Left hindlimb (tissue), 1 donor: Measurements from ENCODE around the gene CFAP53.
"Not testable (repeated sequence)": the region's sequence is repeated elsewhere in the genome, so short reads cannot be mapped to it uniquely, and the experiment has no call there.

Source experiments
- DNase-seq: peaks from one replicate; pipeline ENCODE4 v3.0.0-alpha.2; 2018

CFAP53 gene

GRCh38 chr18:50266248-50266704 lies at the start of gene CFAP53:
TSS of gene CFAP53 (minus strand) at chr18:50266495. CDS start at chr18:50266404, 91 bp downstream.
- peak; percentile 95 for DNase-seq

- DNase-seq, result no peak
Measured at GRCh38 chr18:50315100-50315871, 49.0 kb upstream of the CFAP53 start.

GRCh38 chr18:50313873-50314460 lies 47.7 kb upstream of the CFAP53 start:
- no peak for DNase-seq

GRCh38 chr18:50313031-50313607 lies 46.8 kb upstream of the CFAP53 start:
- DNase-seq, result no peak

- DNase-seq, result no peak
Measured at GRCh38 chr18:50312296-50313030, 46.2 kb upstream of the CFAP53 start.

GRCh38 chr18:50311650-50312049 lies 45.4 kb upstream of the CFAP53 start:
- DNase-seq, result no peak

GRCh38 chr18:50310080-50310479 lies 43.8 kb upstream of the CFAP53 start:
- no peak for DNase-seq

- DNase-seq, result not testable (repeated sequence)
Measured at GRCh38 chr18:50308851-50309250, 42.6 kb upstream of the CFAP53 start.

- DNase-seq, result peak; percentile 85
Measured at GRCh38 chr18:50307738-50308470, 41.6 kb upstream of the CFAP53 start.

GRCh38 chr18:50307400-50307737 lies 41.1 kb upstream of the CFAP53 start:
- DNase-seq, result no peak

- DNase-seq, result no peak
Measured at GRCh38 chr18:50306944-50307343, 40.6 kb upstream of the CFAP53 start.

GRCh38 chr18:50301074-50301473 lies 34.8 kb upstream of the CFAP53 start:
- DNase-seq, result no peak

GRCh38 chr18:50299626-50300388 lies 33.5 kb upstream of the CFAP53 start:
- no peak for DNase-seq

- no peak for DNase-seq
Measured at GRCh38 chr18:50298443-50299284, 32.4 kb upstream of the CFAP53 start.

GRCh38 chr18:50297621-50298442 lies 31.5 kb upstream of the CFAP53 start:
- peak; percentile 83 for DNase-seq

GRCh38 chr18:50293039-50293438 lies 26.7 kb upstream of the CFAP53 start:
- DNase-seq, result no peak

GRCh38 chr18:50289108-50289443 lies 22.8 kb upstream of the CFAP53 start:
- no peak for DNase-seq

GRCh38 chr18:50288348-50289107 lies 22.2 kb upstream of the CFAP53 start:
- not testable (repeated sequence) for DNase-seq
